Epidermal melanocyte (primary cell): Measurements from ENCODE around the gene MMD2.
"Not testable (repeated sequence)": the region's sequence is repeated elsewhere in the genome, so short reads cannot be mapped to it uniquely, and the experiment has no call there.

Experiments
- DNase-seq: peaks from one replicate; pipeline ENCODE4 v3.0.0; 2011; ENCODE audit warnings: low spot score; ENCODE audit not compliant: insufficient read length

MMD2 gene

GRCh38 chr7:4894482-4894881, 64.5 kb downstream of the MMD2 start:
- no peak for DNase-seq

DNA sequence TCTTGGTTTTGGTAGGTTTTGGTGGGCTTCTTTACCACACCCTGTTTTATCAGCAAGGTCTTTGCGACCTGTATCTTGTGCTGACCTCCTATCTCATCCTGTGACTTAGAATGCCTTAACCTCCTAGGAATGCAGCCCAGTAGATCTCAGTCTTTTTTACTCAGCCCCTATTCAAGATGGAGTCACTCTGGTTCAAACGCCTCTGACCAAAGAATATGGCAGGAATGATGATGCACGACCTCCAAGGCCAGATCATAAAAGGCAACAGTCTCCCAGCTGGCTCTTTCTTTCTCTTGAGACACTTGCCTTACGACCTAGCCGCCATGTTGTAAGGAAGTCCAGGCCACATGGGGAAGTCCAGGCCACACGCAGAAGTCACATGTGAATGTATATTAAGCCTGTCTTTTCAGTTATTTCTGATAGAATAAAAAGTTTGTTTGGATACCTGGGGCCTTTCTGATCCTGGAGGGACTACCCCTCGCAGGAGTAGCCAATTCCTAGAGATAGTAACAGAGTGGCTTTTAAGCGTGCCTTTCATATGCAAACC, 65.0 kb downstream of the MMD2 start:
- DNase-seq = no peak

DNA sequence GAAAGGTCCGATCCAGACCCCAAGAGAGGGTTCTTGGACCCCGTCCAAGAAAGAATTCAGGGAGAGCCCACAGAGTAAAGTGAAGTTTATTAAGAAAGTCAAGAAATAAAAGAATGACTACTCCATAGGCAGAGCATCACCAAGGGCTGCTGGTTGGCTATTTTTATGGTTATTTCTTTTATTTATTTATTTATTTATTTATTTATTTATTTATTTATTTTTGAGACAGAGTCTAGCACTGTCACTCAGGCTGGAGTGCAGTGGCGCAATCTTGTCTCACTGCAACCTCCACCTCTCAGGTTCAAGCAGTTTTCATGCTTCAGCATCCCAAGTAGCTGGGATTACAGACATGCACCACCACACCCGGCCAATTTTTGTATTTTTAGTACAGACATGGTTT, 65.8 kb downstream of the MMD2 start:
- DNase-seq = not testable (repeated sequence)

- DNase-seq = not testable (repeated sequence)
These were observed 67.5 kb downstream of the MMD2 start for GRCh38 chr7:4891522-4891921.

GRCh38 chr7:4889682-4890081, 69.3 kb downstream of the MMD2 start:
- DNase-seq = no peak

GRCh38 chr7:4888161-4888560, 70.8 kb downstream of the MMD2 start:
- no peak for DNase-seq

DNA sequence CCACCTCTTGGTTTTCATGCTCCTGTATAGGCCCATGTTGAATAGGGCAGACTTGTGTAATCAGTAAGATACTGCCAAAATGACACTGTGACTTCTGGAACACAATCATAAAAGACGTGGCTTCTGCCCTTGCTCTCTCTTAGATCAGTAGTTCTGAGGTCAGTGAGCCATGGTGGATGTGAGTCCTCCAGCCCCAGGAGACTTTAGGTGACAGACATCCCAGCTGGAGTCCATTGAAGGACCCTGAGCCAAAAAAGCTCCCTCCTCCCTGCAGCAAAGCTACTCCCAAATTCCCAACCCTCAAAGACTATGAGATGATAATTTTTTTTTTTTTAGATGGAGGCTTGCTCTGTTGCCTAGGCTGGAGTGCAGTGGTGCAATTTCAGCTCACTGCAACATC, 72.3 kb downstream of the MMD2 start:
- DNase-seq = no peak

DNA sequence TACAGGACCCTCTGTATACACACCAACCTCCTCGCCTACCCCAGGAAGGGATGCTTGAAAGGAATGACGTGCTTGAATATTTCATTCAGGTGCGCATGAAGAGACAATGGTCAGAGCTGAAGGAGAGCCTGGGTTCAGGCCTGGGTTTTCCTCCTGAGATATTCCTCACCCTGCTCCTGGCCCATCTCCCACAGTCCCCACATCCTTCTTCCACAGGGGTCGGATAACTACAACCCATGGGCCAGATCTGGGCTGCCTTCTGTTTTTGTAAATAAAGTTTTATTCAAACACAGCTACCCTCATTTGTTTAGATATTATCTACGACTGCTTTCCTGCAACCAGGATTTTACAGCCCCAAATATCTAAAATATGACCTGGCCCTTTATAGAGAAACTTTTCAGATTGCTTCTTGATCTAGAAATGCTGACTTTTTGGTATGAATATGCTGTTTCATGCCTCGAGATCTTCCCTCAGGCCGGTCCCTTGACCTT, 73.6 kb downstream of the MMD2 start:
- no peak for DNase-seq

GRCh38 chr7:4884164-4884563, 74.8 kb downstream of the MMD2 start:
- no peak for DNase-seq

DNA sequence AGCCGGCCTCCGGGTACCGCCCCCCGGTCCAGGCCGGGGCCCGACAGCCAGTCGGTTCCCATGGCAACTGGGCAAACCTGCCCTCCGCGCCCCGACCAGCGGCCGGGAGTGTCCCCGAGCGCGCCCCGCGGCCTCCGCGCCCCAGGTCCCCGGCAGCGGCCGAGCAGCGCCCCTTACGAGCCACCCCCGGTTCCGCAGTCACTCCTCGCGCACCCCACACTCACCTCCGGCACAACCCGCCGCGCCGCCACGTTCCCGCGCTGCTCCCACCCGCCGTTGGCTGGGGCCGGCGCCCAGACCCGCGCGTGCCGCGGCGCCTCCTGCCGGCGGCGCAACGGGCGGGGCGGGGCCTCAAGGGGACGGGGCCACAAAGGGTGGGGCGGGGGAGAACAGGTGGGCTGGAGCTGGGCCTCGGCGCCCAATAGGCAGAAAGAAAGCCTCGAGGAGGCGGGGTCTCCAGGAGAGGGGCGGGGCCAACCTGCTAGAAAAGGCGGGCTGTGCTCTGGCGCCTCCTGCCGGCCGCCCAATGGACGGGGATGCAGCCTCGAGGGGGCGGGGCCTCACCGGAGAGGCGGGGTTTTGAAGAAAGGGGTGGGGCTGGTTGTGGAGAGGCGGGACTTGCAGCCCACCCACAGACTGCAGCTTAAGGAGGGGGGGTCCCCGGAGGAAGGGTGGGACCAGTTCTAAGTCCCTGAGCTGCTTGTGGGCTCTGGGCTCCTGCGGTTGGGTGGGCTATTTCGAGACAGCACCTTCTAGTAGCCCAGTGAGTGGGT, 75.4 kb downstream of the MMD2 start, which contains the start of gene RADIL:
Gene RADIL, minus strand, starts transcription at position 345 of the 773 bp plus-strand sequence. CDS start 5,577 bp downstream, outside the sequence.
- DNase-seq = peak; percentile 80

DNA sequence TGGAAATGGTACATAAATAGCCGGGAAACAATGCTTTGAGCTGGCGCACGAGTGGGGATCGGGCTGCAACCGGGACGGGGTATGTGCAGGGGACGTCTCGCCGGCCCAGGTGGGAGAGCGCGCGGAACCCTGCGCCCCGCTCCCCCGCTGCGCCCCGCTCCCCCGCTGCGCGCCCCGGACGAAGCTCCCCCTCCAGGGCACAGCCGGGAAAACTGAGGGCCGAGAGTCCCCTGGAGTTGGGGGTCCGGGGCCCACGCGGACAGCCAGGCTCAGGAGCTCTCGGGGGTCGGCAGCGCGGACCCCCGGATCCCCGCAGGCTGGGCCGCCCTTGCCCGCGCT, 76.0 kb downstream of the MMD2 start:
- no peak for DNase-seq

- peak; percentile 69 for DNase-seq
These were observed 76.6 kb downstream of the MMD2 start for GRCh38 chr7:4882169-4883032.

GRCh38 chr7:4880218-4880617, 78.8 kb downstream of the MMD2 start:
- DNase-seq = no peak

DNA sequence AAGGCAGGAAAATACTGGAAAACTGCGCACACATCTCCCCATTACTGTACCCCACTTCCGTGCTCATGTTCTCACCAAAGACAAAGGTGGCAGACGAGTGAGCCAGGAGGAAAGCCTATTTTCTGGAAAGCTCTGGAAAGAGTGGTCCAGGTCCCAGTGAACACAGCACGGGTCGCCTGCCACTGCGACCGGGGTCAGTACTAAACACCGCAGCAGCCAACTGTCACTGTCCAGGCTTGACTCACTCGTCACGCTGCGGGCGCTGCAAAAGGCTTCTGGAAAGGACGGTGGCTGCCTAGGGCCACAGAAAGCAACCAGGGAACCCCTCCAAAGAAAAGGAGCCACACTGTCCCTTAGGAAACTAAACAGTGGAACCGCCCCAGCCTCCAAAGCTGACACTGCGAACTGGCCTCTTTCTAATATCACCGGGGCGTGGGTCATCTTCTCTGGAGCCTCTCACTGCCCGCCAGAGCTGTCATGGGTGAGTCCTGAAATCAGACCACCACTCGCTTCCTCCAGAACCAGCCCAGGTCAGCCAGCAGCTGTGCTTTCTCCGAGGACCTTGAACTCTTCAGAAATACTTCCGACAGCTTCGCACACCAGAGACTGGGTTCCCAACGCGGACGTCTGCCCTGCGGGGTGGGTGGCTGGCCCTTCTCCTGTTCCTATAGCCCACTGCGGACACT, 79.4 kb downstream of the MMD2 start:
- no peak for DNase-seq

DNA sequence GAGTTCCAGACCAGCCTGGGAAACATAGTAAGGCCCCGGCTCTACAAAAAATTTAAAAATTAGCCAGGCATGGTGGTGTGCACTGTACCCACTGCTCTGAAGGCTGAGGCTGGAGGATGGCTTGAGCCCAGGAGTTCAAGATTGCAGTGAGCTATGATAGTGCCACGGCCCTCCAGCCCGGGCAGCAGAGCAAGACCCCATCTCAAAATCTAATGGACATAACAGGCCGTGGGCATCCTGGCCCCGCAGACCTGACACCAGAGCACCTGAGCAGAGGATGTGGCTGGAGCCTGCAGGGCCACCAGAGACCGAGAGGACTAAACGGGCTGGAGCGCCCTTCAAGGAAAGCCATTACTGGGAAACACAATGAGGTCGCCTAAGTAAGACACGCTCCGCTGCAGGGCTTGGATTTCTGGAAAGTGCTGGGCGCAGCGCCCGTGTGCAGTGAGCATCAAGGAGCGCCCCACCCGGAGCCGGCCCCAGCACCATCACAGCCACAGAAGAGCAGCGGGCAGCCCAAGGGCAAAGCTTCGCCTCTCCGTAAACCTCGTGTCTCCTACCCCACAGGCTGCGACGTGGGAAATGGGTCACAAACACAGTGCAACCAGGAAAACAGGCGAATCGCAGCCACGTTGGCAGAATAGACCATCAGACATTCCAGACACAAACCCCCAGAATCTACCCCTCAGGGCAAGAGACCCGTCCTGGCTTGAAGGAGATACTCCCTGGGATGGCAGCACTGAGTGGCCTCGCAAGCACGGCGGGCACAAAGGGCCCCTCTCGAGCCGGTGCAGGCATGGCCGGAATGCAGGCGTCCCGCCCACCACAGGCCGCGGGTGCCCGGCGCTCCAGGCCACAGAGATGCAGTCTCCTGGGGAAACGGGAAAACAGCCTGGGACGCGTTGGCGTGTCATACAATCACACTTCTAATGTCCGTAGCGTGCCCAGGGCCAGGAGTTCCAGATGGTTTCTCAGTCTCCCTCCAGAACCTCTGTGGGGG, 80.4 kb downstream of the MMD2 start:
- no peak for DNase-seq

- DNase-seq = no peak
These were observed 82.4 kb downstream of the MMD2 start for GRCh38 chr7:4876586-4876985.

GRCh38 chr7:4875391-4875790, 83.6 kb downstream of the MMD2 start:
- no peak for DNase-seq

- no peak for DNase-seq
These were observed 85.7 kb downstream of the MMD2 start for GRCh38 chr7:4873071-4873944.

DNA sequence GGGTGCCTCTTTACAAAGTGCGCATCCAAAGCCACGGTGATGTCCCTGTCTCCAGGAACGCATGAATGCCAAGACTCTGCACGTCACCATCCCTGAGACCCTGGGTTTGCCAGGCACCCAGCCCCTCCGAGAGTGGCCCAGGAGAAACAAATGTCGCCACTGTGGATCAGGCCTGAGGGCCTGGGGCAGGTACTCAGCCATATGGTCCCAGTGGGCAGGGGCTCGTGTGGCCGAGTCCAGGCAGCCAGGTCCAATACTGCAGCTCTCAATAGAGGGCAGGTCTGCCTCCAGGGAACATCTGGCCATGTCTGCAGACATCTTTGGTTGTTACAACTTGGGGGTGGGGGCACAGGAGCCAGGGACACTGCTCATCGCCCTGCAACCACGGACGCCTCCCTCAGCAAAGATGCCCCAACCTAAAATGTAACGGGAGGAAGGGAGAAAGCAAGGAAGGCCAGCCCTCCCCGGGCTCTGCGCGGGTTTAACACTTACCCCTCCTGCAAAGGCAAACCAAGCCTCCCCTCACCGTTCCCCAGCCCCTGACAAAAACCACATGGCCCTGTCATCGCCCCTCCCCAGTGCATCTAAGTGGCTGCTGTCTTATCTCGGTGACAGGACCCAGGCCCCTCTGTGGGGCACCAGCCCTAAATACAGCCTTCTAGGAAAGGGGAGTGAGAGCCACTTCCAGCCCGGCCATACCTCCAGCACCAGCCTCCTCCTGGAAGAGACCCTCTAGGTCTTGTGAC, 86.9 kb downstream of the MMD2 start:
- no peak for DNase-seq
